Fibroblast of the aortic adventitia (primary cell): ENCODE measurements around the gene PHTF1. TPM values are rescaled to one million over a fixed set of nuclear protein-coding genes. Genes with fewer than 3 reads are reported as not detected.

Experiments
- DNase-seq: peaks from one replicate; pipeline ENCODE4 v3.0.0-alpha.2; 2010; ENCODE audit warnings: low read depth
- H3K4me3 ChIP-seq: 2 replicates; pipeline ENCODE4 v1.5.1; 2011; ENCODE audit warnings: low read depth, mild to moderate bottlenecking, control low read depth, low read length, moderate library complexity
- CTCF ChIP-seq: IDR thresholded peaks from 2 replicates; pipeline ENCODE4 v1.5.1; 2011; ENCODE audit warnings: mild to moderate bottlenecking, low read length, control low read depth, inconsistent platforms; ENCODE audit not compliant: insufficient read depth
- total RNA-seq: library from RNA; depleted of rRNA; stranded (reverse); fragments of >200 nt; gene quantifications from 2 replicates; pipeline ENCODE4 v1.2.3, GENCODE V29; 2012; ENCODE audit warnings: low replicate concordance

Gene PHTF1
- total RNA-seq, 1 donor: 36.3 TPM

GRCh38 chr1:113647164-113647563, 112.1 kb downstream of the PHTF1 start:
- peak; percentile 47 for DNase-seq
- TF ChIP-seq CTCF: no peak
- no peak overlapping the region for H3K4me3 ChIP-seq

Other genes starting within 250 kb of the PHTF1 start
- 9.2 and 23.7 TPM in 2 replicates for gene RSBN1, start 53.0 kb upstream of the PHTF1 start, total RNA-seq
- 0.99 and 1.6 TPM in 2 replicates for gene PTPN22, start 112.2 kb upstream of the PHTF1 start, total RNA-seq
- 0.18 TPM in 1 of 2 replicates, not detected in the other for gene BCL2L15, start 128.1 kb upstream of the PHTF1 start, total RNA-seq
- gene AP4B1, start 145.3 kb upstream of the PHTF1 start, total RNA-seq: 10.9 and 15.4 TPM in 2 replicates
- 2.5 and 14.1 TPM in 2 replicates for gene DCLRE1B, start 145.8 kb upstream of the PHTF1 start, total RNA-seq
- 17.2 and 38.2 TPM in 2 replicates for gene HIPK1, start 169.8 kb upstream of the PHTF1 start, total RNA-seq
- gene OLFML3, start 220.0 kb upstream of the PHTF1 start, total RNA-seq: 135 and 212 TPM in 2 replicates